ENCODE data around the gene OGG1.

Gene OGG1

GRCh38 chr3:9749645-9750555 lies at the start of gene OGG1:
Gene OGG1, plus strand, starts transcription at chr3:9749952. Its CDS starts 335 bp downstream, at chr3:9750287.
- peak; percentile 97 for DNase-seq
- in situ Hi-C loops (cut with HindIII; ENCODE audit: low pct_ligation_motif_present, low pct_unique_long_range_greater_than_20kb, low sequenced_read_pairs) = no loop called here

DNA sequence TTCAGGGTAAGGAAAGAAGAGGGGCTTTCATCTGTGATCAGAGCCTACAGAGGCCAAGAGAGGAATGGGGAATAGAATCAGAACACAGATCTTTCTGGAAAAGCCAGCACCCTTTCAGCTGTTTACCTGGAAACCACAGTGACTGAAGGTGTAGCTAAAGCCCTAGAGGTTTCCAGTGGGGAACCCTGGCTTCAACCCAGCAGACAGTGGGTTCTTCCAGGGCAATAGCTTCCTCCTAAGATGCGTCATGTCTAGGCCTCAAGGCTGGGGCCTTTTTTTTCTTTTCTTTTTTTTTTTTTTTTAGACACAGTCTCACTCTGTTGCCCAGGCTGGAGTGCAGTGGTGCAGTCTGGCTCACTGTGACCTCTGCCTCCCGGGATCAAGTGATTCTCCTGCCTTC lies 49.2 kb upstream of the OGG1 start:
- no peak for DNase-seq
- in situ Hi-C loops (cut with HindIII; ENCODE audit: low pct_ligation_motif_present, low pct_unique_long_range_greater_than_20kb, low sequenced_read_pairs) = no loop called here

- no peak for DNase-seq
- in situ Hi-C loops (cut with HindIII; ENCODE audit: low pct_ligation_motif_present, low pct_unique_long_range_greater_than_20kb, low sequenced_read_pairs) = no loop called here
Observed at GRCh38 chr3:9701006-9701405, 48.7 kb upstream of the OGG1 start.

DNA sequence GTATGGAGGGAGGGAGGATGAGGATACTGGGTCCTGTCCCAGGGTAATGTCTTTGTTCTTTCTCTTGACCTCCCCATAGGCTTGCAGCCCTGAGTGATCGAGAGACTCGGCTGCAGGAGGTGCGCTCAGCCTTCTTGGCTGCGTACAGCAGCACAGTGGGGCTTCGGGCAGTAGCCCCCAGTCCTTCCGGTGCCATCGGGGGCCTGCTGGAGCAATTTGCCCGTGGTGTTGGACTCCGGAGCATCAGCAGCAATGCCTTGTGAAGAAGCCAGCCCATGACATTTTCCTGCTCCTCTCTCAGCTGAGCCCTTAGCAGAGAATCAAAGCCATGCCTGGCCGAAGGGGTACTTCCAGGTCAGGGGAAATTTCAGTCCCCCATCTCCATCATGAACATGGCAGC lies 48.0 kb upstream of the OGG1 start:
- no peak for DNase-seq
- in situ Hi-C loops (cut with HindIII; ENCODE audit: low pct_ligation_motif_present, low pct_unique_long_range_greater_than_20kb, low sequenced_read_pairs) = no loop called here

- in situ Hi-C loops (cut with HindIII; ENCODE audit: low pct_ligation_motif_present, low pct_unique_long_range_greater_than_20kb, low sequenced_read_pairs) = no loop called here
- no peak for DNase-seq
Observed at GRCh38 chr3:9703240-9703639, 46.5 kb upstream of the OGG1 start.

DNA sequence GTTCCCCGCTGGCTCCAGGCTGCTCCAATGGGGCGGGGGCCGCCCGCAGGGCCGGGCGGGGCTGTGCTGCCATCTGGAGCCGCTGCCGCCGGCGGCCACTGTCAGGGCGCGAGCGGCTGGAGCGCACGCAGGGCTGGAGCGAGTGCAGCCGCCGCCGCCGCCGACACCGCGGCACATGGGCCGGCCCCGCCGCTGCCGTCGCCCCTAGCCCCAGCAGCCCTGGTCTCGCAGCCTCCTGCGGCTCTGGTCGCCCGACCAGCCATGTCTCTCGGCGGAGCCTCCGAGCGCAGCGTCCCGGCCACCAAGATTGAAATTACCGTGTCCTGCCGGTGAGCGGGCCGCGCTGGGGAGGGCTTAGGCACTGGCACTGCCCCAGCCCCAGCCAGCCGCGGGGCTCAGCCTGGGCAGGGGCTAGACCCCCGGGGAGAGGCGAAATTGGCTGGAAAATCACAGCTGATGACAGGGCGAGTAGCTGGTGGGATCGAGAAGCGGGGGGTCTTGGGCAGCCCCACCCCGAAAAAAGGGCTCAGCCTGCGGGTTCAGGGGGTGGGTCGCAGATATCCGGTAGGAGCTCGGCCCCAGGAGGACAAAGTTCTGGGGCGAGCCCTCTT lies 45.9 kb upstream of the OGG1 start, which contains the start of gene CPNE9:
CPNE9 (plus strand) TSS at position 98 of the 611 bp plus-strand sequence; CDS start at position 262, 164 bp downstream.
- DNase-seq = no peak

GRCh38 chr3:9704347-9705322 lies 45.1 kb upstream of the OGG1 start:
- peak; percentile 48 for DNase-seq
- in situ Hi-C loops (cut with HindIII; ENCODE audit: low pct_ligation_motif_present, low pct_unique_long_range_greater_than_20kb, low sequenced_read_pairs) = no loop called here

More for the DNA sequence above, 45.9 kb upstream of the OGG1 start, which contains the start of gene CPNE9:
- in situ Hi-C loops (cut with HindIII; ENCODE audit: low pct_ligation_motif_present, low pct_unique_long_range_greater_than_20kb, low sequenced_read_pairs) = no loop called here

DNA sequence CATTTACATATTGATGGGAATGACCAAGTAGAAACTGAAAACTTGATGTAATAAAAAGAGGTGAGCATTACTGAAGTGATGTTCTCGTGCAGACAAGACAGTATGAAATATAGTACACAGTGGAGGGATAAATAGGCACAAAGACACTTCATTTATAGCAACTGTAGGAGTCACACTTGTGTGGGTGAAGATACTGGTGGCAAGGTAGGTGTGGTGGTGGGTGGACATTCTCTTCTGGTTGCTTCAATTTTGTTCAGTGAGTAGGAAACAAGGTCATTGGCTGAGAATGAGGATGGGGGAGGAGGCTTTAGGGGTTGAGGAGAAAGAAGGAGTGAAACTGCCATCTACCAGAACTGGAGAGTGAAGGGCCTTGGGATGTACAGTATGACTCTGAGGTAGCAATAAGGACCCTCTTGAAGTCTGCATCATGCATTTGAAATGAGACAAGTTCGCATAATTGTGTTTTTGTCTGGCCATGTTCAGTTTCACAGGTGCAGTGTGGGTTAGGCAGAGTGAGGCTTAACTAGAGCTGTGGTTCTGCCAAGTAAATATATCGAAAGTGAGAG lies 39.5 kb upstream of the OGG1 start:
- in situ Hi-C loops (cut with HindIII; ENCODE audit: low pct_ligation_motif_present, low pct_unique_long_range_greater_than_20kb, low sequenced_read_pairs) = no loop called here
- DNase-seq = no peak

- in situ Hi-C loops (cut with HindIII; ENCODE audit: low pct_ligation_motif_present, low pct_unique_long_range_greater_than_20kb, low sequenced_read_pairs) = no loop called here
- DNase-seq = no peak
Observed at GRCh38 chr3:9712415-9712814, 37.3 kb upstream of the OGG1 start.

GRCh38 chr3:9713142-9713541 lies 36.6 kb upstream of the OGG1 start:
- DNase-seq = no peak
- in situ Hi-C loops (cut with HindIII; ENCODE audit: low pct_ligation_motif_present, low pct_unique_long_range_greater_than_20kb, low sequenced_read_pairs) = no loop called here

- in situ Hi-C loops (cut with HindIII; ENCODE audit: low pct_ligation_motif_present, low pct_unique_long_range_greater_than_20kb, low sequenced_read_pairs) = no loop called here
- DNase-seq = no peak
Observed at GRCh38 chr3:9715136-9715535, 34.6 kb upstream of the OGG1 start.

- peak; percentile 91 for DNase-seq
- in situ Hi-C loops (cut with HindIII; ENCODE audit: low pct_ligation_motif_present, low pct_unique_long_range_greater_than_20kb, low sequenced_read_pairs) = no loop called here
Observed at GRCh38 chr3:9715764-9716437, 33.9 kb upstream of the OGG1 start.

- in situ Hi-C loops (cut with HindIII; ENCODE audit: low pct_ligation_motif_present, low pct_unique_long_range_greater_than_20kb, low sequenced_read_pairs) = no loop called here
Observed at GRCh38 chr3:9716801-9717555, 32.8 kb upstream of the OGG1 start.

GRCh38 chr3:9717563-9717962 lies 32.2 kb upstream of the OGG1 start:
- no peak for DNase-seq
- in situ Hi-C loops (cut with HindIII; ENCODE audit: low pct_ligation_motif_present, low pct_unique_long_range_greater_than_20kb, low sequenced_read_pairs) = no loop called here

More at GRCh38 chr3:9716801-9717555, 32.8 kb upstream of the OGG1 start:
- DNase-seq = no peak

- no peak for DNase-seq
- in situ Hi-C loops (cut with HindIII; ENCODE audit: low pct_ligation_motif_present, low pct_unique_long_range_greater_than_20kb, low sequenced_read_pairs) = no loop called here
Observed at GRCh38 chr3:9718118-9718517, 31.6 kb upstream of the OGG1 start.

DNA sequence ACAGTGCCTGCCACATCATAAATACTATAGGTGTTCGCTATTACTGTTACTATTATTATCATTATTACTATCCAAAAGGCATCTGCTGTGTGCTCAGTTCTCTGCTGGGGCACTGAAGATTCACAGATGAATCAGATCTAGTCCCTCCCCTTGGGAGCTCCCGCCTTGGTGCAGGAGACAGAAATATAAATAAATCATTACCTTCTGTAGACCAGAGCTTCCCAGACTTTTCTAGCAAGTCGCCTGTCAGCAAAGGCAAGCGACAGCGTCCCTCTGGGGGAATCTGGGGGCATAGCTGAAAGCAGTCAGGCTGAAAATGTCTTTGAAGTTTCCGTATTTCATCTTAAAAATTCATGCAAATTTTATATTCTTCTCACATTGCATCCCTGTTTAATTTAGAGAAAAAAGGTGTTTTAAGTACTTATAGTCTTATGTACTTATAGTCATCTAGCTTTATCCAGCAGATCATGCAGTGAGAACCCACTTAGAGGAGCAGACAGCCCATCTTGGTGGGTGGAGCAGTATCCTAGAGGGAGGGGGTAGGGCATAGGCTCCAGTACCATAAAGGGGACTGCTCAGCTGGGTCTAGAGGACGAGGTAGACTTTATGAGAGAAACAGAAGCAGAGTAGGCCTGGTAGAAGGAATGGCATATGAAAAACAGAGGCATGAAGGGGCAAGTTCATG lies 28.6 kb upstream of the OGG1 start:
- in situ Hi-C loops (cut with HindIII; ENCODE audit: low pct_ligation_motif_present, low pct_unique_long_range_greater_than_20kb, low sequenced_read_pairs) = no loop called here
- DNase-seq = peak; percentile 42

GRCh38 chr3:9721700-9722060 lies 28.1 kb upstream of the OGG1 start:
- DNase-seq = no peak
- in situ Hi-C loops (cut with HindIII; ENCODE audit: low pct_ligation_motif_present, low pct_unique_long_range_greater_than_20kb, low sequenced_read_pairs) = no loop called here

Measured in ACHN (cell line).